GM12865 (cell line): ENCODE results near the gene SPRY1.
A peak's percentile ranks its signal among the peaks of the same experiment; 100 is the strongest.

Experiments
- DNase-seq: peaks from one replicate; pipeline ENCODE4 v3.0.0; 2010; ENCODE audit warnings: low read depth
- H3K4me3 ChIP-seq: 2 replicates; pipeline ENCODE4 v1.5.1; 2011; ENCODE audit warnings: mild to moderate bottlenecking, low read depth, low read length, control low read depth
- CTCF ChIP-seq: IDR thresholded peaks from 2 replicates; pipeline ENCODE4 v1.5.1; 2011; ENCODE audit warnings: low read length, control low read depth, low read depth, inconsistent platforms; ENCODE audit not compliant: insufficient read depth; ENCODE audit errors: missing control alignments

SPRY1 gene

GRCh38 chr4:123359449-123360315 lies 36.9 kb upstream of the SPRY1 start:
- no peak for TF ChIP-seq CTCF

GRCh38 chr4:123361195-123361861 lies 35.3 kb upstream of the SPRY1 start:
- no peak overlapping the region for H3K4me3 ChIP-seq
- no peak for TF ChIP-seq CTCF
- DNase-seq = no peak

More at GRCh38 chr4:123359449-123360315, 36.9 kb upstream of the SPRY1 start:
- H3K4me3 ChIP-seq = no peak overlapping the region
- DNase-seq = peak; percentile 41

- TF ChIP-seq CTCF = no peak
- H3K4me3 ChIP-seq = no peak overlapping the region
Observed at GRCh38 chr4:123362103-123362502, 34.5 kb upstream of the SPRY1 start.

GRCh38 chr4:123363729-123364128 lies 32.9 kb upstream of the SPRY1 start:
- no peak overlapping the region for H3K4me3 ChIP-seq
- TF ChIP-seq CTCF = no peak
- DNase-seq = peak; percentile 62

More at GRCh38 chr4:123362103-123362502, 34.5 kb upstream of the SPRY1 start:
- no peak for DNase-seq

- no peak for DNase-seq
- no peak for TF ChIP-seq CTCF
- no peak overlapping the region for H3K4me3 ChIP-seq
Observed at GRCh38 chr4:123364906-123365305, 31.7 kb upstream of the SPRY1 start.

GRCh38 chr4:123365412-123365811 lies 31.2 kb upstream of the SPRY1 start:
- DNase-seq = no peak

More at GRCh38 chr4:123365412-123365811, 31.2 kb upstream of the SPRY1 start:
- no peak for TF ChIP-seq CTCF
- no peak overlapping the region for H3K4me3 ChIP-seq
